NCI-H510A treated with DMSO at 0.1 percent for 48 hours (cell line): ENCODE results near the gene TMEM63B.
"Not testable (repeated sequence)": the region's sequence is repeated elsewhere in the genome, so short reads cannot be mapped to it uniquely, and the experiment has no call there.

ENCODE experiments used
- DNase-seq: peaks from one replicate; lab custom pipeline; 2025; lab: John Stamatoyannopoulos, UW

Gene TMEM63B

DNA sequence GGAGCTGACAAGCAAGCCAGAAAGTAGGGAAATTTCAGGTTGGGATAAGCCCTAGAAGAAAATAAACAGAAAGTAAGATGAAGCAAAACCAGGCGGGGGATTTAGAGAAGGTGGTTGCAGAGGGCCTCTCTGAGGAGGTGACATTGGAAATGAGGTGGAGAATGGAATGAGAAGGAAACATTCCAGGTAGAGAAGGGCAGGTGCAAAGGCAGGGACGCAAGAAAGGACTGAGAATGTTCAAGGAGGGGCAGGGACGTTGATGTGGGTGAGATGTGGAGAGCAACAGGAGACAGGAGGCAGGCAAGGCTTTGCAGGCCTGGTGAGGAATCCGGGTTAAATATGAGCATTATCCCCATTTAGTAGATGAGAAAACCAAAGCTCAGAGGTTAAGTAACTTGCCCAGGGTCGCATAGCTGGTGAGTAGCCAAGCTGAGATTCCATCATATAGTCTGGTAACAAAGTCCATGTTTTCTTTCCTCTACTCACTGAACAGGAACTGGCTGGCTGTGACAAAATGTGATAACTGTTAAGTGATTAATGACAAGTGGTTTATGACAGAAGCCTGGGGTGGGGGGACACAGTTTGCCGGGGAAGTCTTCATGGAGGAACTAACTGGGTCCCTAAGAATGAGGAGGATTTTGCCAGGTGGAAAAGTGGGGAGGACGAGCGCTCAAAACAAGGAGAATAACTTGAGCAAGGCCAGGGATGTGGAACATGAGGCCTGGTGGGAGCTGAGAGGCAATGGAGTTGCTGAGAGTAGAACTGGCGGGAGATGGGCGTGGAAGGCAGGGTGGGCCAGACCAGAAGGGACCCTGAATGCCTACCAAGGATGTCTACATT is 32.7 kb upstream of the TMEM63B start:
- no peak for DNase-seq

DNA sequence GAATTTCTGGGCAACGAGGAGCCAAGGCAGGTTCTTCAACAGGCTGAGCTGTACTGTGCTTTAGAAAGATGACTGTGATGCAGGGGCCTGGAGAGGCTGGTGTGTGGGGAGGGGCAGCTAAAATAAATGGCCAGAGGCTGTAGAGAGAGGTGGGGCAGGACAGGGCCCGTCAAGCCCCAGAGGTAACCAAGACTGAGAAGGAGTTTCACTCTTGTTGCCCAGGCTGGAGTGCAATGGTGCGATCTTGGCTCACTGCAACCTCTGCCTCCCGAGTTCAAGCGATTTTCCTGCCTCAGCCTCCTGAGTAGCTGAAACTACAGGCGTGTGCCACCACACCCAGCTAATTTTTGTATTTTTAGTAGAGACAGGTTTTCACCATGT is 32.1 kb upstream of the TMEM63B start:
- DNase-seq, result not testable (repeated sequence)

DNA sequence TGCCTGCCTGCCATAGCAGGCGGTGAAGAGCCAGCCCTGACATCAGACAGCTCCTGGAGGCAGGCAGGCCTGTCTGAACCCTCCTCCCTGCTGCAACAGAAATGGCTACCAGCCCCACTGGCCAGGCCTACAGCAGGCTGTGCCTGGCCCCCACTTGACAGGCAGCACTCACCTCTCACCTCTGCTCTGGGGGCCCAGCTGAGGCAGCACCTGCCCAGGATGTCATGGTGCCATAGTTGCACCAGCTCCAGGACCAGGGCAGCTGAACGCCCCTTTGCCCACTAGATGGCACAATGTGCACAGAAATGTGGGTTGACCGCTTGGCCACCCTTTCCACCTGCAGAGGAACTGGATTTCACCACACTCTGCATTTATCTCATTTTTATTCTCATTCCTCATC is 30.7 kb upstream of the TMEM63B start:
- peak; percentile 86 for DNase-seq

DNA sequence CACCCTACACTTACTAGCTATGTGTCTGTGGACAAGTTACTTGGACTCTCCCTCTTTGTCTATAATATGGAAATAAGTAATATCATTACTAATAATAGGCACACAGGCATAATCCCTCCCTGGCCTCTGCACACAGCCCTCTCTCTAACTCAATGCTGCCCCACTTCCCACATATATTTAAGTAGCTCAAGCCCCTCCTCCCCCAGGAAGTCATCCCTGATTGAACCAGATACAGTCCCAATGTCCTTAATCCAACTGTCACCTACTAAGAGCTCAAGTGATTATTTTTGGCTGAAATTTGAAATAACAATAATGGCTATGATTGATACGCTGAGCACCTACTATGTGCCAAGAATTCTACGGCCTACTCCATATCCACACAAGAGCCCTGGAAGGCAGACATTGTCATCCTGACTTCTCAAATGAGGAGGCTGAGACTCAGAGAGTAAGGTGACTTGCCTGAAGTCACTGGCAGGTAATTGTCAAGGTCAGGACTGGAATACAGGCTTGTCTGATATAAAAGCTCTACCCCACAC is 29.5 kb upstream of the TMEM63B start:
- DNase-seq, result no peak

DNA sequence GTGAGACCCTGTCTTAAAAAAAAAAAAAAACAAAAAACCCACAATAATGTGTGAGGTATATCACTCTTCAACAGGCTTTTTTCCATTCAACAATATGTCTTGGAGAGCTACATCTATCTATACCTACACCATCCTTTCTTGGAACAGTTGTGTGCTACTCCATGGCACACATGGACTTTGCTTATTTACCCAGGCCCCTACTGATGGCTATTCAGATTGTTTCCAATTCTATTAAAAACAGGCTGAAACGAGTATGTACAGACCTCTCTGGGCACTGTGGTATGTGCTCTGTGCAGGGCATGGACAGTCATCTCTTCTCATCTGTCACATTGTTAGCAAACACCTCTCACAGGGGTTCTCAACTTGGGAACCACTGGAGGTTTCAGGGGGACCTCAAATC is 28.2 kb upstream of the TMEM63B start:
- no peak for DNase-seq

DNA sequence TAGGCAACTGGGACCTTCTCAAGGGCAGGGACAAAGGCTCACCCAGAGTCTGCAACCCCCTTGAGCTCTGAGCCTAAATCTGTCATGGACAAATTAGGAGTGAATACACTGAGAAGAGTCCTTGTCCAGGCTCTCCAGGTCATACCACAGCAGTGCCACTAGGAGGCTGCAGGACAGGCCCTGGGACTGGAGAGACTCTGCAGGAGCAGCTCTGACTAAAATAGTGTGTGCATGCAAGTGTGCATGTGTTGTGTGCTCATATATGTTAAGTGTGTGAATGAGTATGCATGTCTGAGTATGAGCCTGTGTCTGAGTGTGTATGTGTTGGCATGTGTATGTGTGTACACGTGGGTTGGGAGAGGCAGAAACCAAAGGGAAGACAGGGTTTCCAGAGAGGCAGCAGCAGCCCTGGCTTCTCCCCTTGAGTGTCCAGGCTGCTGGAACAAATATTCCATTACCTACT is 27.2 kb upstream of the TMEM63B start:
- DNase-seq, result peak; percentile 22

DNA sequence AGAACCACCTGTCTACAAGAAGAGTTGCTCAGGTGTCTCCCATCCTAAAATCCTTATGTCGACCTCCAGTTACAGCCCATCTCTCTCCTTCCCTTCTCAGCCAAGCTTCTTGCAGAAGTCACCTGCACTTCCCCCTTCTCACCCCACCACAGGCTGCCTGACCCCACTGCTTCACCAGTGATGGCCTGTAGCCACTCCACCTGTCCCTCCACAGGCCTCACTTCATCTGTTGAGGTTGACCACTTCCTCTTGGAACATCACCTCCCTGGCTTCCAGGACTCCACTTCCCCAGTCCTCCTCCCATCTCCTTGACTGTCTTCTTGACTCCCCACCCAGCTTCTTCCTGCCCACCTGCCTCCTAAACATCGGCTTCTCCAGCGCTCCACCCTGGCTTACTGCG is 25.5 kb upstream of the TMEM63B start:
- DNase-seq, result no peak

DNA sequence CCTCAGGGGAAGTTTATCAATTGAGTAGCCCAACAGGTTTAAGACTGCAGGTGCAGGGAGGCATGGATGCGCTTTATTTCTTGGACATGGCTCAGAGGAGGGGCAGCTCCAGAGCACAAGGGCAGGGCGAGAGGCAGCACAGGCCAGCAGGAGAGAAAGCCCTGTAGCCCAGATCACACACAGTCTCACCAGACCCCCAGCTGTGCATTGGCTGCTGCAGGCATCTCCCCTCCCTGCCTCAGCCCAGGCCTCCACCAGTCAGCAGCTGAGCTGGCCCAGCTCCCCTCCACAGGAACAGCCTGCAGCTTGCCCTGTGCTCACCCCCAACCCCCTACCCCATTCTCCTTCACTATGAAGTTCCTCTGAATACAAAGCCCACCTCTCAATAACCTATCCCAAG is 24.8 kb upstream of the TMEM63B start:
- DNase-seq, result no peak

DNA sequence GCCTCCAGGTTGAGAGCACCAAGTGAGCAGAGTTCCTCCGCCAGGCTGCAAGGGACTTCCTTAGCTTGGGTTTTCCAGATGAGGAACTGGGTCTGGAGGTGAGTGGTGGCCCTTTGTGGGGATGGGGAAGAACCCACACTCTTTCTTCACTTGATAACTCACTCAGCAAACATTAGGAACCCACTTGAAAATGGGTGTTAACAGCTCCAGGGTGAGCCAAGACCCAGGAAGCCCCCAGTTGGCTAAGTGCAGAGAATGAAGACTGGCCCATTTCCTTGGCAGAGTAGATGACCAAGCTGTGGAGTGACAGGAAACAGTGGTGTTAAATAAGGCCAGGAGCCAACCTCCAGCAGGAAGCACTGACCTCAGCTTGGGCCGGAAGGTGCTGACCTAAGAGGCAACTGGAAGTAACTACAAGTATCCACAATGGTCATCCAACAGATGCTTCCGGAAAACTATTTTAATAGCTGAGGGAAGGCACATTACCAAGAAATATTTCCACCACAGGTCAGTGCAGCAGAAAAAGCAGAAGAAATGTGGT is 22.8 kb upstream of the TMEM63B start:
- DNase-seq, result no peak

DNA sequence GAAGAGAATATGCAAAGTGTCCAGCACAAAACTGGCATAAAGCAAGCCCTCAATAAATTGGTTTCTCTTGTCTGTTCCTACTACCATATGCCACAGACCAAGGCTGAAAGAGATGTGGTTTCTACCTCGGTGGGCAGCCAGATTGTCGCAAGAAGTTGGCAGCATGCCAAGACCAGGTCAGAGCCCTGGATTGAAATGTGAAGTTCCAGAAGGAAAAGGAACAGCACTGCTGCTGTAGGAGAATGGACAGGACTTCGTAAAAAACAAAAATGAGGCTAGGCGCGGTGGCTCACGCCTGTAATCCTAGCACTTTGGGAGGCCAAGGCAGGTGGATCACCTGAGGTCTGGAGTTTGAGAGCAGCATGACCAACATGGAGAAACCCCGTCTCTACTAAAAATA is 22.2 kb upstream of the TMEM63B start:
- DNase-seq, result no peak

DNA sequence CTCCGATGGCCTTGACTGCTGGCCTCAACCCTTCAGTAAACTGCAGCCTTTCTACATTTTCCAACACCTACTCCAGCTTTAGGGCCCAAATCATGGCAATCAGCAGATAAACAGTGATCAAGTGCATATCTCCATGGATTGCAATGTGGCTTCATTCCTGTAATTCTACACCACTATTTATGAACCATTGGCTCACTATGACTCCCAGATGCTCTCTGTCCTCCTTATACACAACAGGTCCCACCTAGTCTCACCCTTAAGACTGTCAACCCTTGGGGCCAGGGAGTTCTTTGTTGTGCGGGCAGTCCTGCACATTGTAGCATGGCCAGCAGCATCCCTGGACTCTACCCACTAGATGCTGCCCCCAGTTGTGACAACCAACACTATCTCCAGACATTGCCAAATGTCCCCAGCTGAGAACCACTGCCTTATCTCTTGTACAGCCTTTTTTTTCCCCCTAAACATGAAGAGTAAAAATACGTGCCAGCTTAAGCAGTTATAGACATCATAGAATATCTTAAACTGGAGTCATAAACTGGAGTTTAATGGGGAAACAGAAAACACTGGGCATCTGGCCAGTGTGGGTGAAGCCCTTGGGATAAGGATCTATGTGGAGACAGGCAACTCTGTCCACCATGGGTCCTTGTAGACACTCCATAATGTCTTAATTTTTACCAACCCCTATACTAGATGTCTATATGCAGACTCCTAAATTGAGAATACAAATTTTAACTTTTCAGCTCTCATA is 21.2 kb upstream of the TMEM63B start:
- no peak for DNase-seq

DNA sequence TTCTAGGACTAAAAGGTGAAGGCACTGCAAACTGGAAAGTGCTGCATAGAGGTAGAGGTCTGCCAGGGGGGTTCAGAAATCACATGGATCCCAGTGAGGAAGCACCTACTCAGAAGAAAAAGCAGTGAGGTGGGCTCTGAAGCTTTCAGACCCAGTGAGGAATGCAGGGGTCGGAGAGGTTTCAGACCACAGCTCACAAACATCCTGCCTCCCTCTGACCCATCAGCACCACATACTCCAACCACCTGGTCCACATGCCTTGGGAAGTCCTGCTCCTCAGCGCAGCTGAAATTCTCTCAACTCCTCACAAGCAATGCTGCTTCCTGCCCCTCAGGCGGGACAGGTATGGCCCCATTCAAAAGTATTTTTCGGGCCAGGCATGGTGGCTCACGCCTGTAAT is 20.3 kb upstream of the TMEM63B start:
- no peak for DNase-seq

DNA sequence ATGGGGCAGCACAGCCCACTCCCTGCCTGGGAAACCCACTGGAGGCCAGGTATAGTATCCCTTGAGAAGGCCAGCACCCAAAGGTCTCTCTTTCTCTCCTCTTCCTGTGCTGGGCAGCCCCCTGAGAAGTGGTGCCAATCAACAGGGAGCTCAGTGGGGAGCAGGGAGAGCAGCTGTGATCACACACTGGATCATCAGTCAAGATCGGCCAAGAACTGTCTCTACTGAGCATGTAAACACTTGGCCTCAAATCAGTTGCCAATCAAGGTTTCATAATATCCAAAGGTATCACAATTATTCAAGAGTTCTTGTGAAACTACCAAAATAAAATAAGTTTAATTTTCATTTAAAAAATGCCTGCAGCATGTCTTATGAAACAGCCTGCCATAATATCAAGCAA is 18.9 kb upstream of the TMEM63B start:
- DNase-seq, result no peak

DNA sequence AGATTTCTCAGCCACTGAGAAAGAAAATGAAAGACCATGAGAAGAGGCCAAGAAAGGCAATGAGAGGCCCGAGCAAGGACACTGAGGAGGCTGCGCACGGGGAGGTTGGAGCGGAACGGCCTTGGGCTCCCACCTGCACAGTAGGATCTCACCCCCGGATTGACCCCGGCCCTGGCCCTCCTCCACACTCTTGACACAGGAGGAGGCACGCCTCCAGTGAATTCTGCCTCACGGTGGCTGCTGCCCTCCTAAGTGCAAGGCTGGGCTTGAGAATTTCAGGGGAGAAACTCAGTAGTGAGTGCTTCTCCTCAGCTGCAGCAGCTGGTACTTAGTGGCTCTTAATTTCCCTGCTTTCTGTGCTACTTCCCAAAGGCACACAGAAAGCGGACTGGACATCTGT is 18.1 kb upstream of the TMEM63B start:
- DNase-seq, result no peak

DNA sequence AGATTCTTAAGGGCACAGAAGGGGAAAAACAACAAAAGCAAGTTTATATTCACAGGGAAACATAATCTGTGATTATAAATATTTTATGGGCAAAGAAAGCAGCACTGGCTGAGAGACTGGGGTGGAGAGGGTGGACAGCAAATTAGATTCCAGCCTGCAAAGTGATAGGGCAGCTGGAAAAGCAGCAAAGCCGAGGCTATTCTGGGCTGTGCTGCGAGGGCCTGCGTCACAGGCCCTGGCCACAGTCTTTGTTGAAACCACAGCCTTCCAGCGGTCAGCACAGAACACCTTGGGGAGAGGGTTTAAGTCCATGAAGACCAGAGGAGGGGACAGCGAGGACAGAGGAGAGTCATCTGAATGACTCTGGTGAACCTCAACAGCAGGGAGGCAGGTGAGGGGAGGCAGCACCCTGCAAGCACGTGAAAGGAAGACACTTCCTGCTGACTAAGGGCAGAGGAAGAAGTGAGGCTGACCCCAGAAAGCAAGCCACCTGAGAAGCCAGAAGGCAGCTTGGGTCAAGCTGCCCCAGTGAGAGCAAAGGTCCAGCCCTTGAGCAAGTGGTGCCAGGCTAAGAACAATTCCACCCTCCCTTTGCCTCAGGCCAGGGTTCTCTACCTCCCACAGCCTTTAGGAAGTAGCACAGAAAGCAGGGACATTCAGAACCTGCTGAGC is 17.2 kb upstream of the TMEM63B start:
- DNase-seq, result no peak

DNA sequence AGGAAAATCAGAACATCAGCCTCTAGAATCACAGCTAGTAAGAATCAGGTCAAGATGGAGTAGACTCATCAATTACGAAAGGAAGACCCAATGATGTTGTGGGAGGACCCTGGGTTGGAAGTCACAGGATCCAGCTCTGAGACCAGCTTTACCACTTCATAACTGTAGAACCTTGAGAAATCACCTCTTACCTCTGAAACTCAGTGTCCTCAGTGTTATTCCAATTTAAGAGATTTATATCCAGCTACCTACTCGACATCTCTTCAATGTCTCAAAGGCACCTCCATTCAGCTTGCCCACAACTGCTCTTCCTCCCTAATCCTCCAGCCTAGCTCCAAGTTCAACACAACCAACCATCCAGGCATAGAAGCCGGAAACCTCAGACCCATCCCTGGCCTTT is 16.4 kb upstream of the TMEM63B start:
- no peak for DNase-seq

DNA sequence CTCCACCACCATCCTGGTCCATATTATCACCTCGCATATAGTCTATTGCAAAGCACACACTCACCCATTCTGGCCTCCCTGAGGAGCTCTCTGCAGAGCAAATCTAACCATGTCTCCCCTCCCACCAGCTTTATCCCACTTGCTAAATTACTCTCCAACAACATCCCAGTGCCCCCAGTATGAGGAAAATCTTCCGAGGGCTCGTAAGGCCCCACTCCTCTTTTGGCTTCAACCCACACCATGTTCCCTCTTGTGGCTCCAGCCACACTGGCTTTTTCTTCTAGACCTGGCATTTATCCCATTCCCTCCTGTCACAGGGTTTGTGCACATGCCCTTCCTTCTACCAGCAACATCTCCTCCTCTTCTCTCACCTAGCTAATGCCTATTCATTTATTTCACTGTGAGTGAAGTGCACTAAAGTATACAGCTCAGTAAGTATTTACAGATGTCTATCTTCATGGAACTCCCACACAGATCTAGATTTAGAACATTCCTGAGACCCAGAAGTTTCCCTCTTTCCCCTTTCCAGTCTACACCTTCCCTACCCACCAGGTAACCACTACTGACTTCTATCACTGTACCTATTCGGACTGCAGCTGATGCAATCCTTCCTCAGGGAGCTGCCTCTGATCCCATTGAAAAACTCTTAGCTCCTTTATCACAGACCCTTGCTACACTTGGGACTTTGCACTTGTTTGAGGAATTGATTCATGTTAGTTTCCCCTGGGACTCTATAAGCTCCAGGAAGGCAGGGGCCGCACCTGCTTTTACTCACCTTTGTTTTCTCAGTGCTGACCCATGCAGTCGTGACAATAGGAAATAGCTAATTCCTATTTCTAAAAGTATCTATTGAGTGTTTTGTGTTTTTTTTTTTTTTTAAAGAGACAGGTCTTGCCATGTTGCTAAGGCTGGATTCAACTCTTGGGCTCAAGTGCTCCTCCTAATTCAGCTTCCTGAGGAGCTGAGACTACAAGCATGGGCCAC is 15.6 kb upstream of the TMEM63B start:
- DNase-seq, result no peak

DNA sequence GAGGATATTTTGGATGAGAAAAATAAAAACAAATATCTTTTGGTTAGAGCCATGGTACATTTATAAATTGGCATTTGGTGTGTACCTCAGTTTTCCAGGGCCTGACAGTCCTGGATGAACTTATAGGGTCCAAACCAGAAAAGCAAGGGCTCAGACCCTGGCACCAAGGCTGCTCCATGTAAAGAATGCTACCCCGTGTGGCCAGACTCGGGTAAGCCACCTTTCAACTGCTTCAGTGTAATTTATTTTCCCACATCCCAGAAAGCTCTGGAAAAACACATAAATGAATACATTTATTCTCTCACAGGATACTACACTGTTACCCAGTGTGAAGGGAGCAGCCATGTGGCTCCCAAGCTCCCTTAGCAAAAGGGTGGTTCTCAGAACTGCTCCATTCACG is 13.9 kb upstream of the TMEM63B start:
- DNase-seq, result no peak

DNA sequence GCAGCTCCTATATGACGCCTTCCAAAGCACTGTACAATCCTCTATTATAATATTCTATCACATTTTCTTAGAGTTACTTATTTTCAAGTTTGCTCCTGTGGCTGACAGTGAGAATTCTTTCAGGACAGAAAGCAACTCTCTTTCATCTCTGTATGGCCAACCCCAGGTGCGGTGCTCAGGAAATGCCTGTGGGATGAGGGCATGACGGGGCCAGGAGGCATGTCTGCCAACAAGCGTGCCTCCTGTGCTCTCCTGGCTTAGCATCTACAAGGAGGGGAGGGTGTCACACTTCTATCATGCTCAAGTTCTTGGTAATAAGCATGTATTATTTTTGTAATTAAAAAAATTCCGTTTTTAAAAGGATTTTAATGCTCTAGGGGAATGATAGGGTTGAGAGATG is 11.5 kb upstream of the TMEM63B start:
- no peak for DNase-seq

DNA sequence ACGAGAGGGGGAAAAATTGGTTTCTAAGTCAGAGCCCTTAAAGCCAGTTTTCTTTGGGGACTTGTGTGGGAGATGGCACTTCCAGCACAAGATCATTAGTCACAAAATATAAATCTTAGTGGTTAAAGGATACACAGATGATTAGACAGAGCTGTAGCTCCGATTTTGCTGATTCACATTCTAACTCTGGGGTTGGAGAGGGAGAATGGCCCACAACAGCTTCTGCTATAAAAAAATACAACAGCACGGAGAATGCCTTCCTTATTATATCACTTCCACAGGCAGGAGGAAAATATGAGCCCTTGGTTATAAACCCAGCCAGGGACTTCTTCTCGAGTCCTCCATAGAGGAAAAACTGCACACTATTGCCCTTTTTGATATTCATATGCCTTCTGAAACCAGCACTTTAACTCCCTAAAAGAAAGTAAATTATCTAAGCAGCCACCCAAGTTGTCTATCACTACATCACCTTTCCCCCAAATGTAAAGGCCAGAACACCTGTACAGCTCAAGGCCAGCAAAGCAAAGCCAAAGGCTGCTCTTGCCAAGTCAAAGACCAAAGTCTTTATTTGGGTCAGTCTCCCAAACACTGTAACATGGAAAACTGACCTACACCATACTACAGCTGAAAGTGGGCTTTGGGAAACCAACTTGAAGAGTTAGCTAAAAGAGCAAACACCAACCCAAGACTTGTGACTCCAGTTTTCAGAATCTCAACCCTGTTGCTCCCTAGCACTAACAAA is 10.5 kb upstream of the TMEM63B start:
- DNase-seq, result no peak
